Occipital lobe (tissue), 2 donors: Measurements from ENCODE around the gene TNIP1. TPM values are rescaled to one million over a fixed set of nuclear protein-coding genes. Genes with fewer than 3 reads are reported as not detected.
A peak's percentile ranks its signal among the peaks of the same experiment; 100 is the strongest.

Experiments used
- DNase-seq: peaks from one replicate; lab custom pipeline; 2025; lab: John Stamatoyannopoulos, UW
- total RNA-seq: library from RNA; depleted of rRNA; stranded (reverse); fragments of >200 nt; gene quantifications from one replicate; pipeline ENCODE4 v1.2.3, GENCODE V29; 2014

Gene TNIP1
- total RNA-seq, 1 donor from 2014 or later, result 18.1 TPM

- DNase-seq, result no peak
Measured at GRCh38 chr5:151066920-151067319, 13.9 kb downstream of the TNIP1 start.

DNA sequence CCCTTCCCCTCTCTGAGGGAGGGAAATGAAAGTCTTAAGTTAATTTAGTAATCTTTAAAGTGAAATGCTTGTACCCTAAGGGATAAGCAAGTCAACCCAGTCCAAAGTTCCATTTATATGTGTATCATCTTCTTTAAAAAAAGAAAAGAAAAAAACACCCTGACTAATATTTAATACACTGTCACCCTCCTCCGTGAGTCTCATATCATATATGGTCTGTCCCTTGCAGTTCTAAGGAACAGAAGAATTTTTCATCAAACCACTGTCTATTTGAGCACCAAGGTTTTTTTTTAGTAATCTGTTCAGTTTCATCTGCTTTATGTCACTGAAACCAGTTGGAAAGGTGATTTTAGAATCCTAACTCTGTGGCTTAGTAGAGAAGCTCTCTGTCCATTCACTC is 15.2 kb downstream of the TNIP1 start:
- DNase-seq, result no peak

DNA sequence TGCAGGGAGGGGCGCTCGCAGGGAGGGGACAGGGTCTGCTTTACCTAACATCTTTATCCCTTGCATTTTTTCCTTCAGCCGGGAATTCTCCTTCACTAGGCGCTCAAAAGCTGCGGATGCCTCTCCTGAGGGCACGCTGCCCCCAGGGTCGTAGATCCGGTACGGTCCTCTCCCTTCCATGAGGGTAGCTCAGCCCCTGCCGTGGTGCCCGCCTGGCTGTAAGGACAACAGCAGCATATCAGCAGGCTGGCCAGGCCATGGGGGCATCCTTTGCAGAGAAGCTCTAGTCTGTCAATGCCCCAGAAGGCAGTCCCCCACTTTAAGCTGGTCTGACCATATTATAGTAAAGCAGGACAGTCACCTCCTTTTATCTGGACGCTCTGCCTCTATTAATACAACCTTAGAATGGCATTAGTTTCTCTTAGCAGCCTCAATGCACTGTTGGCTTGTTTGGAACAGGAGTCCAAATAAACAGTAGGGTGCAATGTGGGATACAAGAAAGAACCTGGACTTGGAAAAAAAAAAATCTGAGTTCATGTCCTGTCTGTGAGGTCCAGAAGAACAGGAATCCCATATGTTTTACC is 15.8 kb downstream of the TNIP1 start:
- DNase-seq, result no peak

- no peak for DNase-seq
Measured at GRCh38 chr5:151063142-151063989, 17.5 kb downstream of the TNIP1 start.

DNA sequence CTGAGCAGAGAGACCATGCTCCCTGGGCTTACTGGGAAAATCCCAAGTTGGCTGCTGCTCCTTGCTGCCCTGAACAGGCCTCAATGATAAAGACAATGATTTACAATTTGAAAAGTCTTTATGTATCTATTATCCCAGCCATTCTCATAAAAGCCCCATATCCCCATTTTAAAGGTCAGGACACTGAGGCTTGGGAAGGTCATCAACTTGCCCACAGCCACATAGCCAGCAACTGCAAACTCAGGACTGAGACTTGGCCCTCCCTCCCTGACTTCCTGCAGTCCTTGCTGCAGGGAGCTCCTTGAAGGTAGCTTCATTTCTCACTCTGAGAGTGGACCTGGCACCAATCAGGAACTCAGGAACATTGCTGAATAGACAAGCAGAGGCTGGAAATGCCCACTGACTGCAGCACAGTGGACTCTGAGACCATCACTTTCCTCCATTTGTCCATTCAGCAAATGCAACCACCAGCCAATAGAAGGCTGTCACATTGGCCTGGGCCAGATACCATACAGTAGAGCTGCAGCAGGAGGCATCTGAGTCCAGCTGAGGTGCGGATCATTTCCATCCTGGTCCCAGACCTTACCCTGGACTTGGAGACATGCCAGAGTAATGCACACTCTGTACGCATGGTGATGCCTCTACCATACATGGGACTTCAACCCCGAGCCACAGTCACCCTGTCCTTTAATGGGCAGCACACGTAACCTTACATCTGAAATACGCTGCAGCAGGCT is 18.3 kb downstream of the TNIP1 start:
- no peak for DNase-seq

- no peak for DNase-seq
Measured at GRCh38 chr5:151060742-151061141, 20.1 kb downstream of the TNIP1 start.

- DNase-seq, result no peak
Measured at GRCh38 chr5:151058891-151059489, 21.8 kb downstream of the TNIP1 start.

GRCh38 chr5:151058301-151058700 is 22.5 kb downstream of the TNIP1 start:
- no peak for DNase-seq

GRCh38 chr5:151056379-151057325 is 24.2 kb downstream of the TNIP1 start:
- no peak for DNase-seq

DNA sequence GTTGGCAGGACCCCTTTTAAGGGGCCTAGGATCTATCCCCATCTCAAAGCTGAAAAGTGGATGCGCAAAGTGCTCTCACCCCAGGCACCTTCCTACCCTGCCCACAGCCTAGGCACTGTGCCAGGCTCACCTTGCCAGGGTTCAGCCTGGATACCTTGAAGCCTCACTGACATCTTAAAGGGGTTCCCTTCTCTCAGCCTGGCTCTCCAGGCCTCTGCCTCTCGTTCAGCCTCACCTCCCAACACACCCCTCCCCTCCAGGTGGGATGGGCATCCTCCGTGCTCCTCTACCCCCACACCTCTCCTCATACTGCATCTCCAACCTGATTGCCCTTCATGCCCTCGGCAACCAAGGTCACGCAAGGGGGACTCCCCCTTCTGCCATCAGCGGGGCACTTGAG is 25.5 kb downstream of the TNIP1 start:
- no peak for DNase-seq

DNA sequence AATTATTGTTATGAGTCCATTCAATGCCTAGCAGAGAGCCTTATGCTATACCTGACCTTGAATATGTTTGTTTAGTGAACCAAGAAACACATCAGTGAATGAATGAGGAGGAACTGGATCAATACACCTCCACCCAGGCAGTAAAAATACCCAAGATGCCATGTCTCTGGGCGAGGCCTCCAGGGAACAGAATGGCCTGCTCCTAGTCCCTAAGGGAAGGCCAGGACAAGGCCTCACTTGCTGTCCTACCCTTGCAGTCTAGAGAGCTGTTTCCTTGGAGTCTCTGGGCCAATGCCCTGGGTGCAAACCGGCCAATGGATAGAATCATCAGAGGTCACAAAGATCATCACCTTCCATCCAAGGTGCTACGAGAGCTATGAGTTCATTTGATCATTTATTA is 26.1 kb downstream of the TNIP1 start:
- no peak for DNase-seq

GRCh38 chr5:151053796-151054462 is 26.9 kb downstream of the TNIP1 start:
- no peak for DNase-seq

DNA sequence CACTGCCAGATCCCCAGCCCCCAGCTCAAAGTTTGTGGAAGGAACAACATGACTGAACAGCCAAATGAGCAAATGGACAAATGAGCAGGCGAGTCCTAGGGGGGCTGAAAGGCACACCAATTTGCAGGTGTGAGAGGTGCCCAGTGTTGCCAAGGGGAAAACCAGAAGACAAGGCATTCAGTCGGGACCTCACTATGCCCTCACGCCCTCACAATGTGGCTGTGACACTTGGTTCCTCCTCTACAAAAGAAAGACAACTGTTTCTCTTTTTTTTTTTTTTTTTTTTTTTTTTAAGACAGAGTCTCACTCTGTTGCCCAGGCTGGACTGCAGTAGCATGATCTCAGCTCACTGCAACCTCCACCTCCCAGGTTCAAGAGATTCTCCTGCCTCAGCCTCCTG is 28.0 kb downstream of the TNIP1 start:
- DNase-seq, result no peak

DNA sequence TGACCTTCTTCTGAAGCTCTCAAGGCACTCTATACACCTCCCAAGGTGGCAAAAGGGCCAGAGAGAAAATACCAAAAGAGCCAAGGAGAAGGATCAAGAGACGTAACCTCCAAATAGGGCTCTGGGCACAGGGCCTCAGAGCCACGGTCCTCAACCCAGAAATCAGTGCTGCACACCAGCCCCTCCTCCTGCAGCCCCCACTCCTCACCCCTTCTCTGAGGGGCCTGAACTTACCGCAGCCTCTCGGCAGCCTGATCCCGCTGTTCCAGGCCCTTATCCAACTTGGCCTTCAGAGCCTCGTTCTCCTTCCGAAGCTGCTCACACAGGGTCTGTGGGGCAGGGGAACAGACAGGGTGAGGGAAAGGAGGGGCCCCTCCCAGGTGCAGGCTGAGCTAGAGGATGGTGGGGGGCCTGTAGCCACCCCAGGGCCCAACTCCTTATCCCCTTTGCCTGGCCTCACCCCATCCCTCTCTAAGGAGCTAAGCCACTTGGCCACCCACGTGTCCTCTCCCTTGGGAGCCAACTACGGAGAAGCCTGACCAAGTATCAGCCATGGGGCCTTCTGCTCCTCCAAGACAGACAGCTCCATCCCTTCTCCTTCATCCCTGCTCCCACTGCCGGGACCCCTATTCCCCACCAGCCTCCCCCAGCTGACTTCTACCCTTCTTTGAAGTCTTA is 28.8 kb downstream of the TNIP1 start:
- DNase-seq, result no peak

GRCh38 chr5:151051066-151051930 is 29.5 kb downstream of the TNIP1 start:
- DNase-seq, result peak; percentile 39

GRCh38 chr5:151048526-151048925 is 32.3 kb downstream of the TNIP1 start:
- DNase-seq, result no peak

- DNase-seq, result no peak
Measured at GRCh38 chr5:151047814-151048425, 32.9 kb downstream of the TNIP1 start.

DNA sequence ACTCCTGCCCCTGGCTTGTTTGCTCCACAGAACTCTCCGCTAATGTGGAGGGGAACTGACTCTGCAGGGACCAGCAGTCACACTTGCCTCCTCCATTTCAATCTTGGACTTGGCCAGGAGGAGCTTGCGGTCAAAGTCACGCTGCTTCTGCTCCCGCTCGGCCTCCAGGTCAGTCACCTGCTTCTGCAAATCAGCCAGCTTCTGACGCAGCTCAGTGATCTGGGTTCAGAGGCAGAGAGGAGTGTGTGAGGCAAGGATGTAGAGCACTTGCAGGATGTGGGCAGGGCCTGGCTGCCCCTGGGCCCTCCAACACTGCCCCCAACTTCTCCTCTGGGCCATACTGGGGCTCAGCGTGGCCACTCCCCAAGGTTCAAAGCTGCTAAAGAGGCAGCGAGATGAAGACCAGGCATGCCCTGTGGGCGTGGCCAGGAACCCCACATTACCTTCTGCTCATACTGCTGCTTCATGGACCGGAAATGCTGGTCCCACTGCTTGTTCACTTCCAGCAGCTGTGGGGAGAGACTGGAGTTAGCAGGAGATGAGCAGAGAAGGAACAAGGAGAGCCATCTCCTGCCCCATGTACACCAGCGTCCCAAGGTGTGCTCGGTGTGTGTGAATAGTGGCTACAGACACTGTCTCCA is 38.3 kb downstream of the TNIP1 start:
- no peak for DNase-seq
